Measurements from ENCODE around the gene RPAIN.

The RPAIN gene, protein sequence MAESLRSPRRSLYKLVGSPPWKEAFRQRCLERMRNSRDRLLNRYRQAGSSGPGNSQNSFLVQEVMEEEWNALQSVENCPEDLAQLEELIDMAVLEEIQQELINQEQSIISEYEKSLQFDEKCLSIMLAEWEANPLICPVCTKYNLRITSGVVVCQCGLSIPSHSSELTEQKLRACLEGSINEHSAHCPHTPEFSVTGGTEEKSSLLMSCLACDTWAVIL

DNA sequence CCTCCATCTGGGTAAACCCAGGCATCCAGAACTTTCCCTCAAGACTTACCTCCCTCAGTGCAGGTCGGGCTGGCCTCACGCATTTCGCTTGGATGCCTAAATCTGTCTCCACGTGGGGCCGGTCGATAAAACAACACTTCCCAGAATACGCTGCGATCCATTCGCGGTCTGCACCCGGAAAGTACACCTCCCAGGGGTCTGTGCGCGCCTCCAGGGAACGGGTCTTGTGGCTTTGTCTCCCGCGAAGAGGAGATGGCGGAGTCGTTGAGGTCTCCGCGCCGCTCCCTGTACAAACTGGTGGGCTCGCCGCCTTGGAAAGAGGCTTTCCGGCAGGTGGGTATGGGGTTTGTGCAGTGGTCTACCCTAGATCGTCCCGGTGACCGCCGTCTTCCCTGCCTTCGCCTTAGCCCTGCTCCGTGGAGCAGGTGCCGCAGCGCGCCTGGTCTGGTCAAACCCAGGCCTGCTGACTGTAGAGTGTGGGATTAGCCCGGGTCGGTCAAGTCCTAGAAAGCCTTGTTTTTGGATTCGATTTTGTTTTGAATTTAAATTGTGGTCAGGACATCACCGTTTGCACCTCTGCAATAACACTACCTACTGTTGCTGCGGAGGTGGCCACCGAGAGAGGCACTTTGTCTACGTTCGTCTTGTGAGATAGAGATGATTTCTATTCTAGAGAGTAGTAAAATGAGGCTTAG, at the start of gene RPAIN:
RPAIN (plus strand) TSS at position 224 of the 695 bp plus-strand sequence; CDS start at position 253, 29 bp downstream.
- no peak for FAIRE-seq
- DNase-seq (ENCODE audit: low spot score) = peak; percentile 80

DNA sequence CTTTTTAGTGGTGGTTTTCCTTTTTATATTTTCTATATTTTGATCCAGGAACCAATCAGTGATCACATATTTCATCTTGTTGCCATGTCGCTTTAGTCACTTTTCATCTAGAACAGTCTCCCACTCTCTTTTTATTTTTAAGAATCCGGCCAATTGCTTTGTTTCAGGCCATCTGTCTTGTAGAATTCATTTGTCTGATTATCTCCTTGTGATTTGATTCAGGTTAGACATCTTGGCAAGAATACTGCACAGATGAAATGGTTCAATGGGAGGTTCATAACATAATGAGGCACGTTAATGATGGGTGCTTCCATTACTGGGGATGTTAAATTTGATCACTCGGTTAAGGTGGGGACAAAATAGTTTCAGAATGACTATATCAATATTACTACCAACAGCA, 49.6 kb upstream of the RPAIN start:
- FAIRE-seq = no peak
- DNase-seq (ENCODE audit: low spot score) = no peak

DNA sequence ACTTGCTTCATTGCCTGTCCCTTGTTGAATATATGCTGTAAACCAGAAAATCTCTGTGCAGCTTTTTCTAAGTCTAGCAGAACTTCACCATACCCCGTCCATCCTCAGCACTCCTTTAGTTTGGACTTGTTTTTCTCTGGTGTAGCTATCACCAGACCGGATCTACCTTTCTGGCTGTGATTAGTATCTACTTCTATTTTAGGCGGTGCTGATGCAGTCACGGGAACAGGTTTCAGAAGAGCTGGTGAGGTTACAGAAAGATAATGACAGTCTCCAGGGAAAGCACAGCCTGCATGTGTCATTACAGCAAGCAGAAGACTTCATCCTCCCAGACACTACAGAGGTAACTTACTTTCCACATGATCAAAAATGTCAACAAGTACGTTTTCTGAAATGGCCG, 46.9 kb upstream of the RPAIN start:
- FAIRE-seq = no peak
- no peak for DNase-seq (ENCODE audit: low spot score)

DNA sequence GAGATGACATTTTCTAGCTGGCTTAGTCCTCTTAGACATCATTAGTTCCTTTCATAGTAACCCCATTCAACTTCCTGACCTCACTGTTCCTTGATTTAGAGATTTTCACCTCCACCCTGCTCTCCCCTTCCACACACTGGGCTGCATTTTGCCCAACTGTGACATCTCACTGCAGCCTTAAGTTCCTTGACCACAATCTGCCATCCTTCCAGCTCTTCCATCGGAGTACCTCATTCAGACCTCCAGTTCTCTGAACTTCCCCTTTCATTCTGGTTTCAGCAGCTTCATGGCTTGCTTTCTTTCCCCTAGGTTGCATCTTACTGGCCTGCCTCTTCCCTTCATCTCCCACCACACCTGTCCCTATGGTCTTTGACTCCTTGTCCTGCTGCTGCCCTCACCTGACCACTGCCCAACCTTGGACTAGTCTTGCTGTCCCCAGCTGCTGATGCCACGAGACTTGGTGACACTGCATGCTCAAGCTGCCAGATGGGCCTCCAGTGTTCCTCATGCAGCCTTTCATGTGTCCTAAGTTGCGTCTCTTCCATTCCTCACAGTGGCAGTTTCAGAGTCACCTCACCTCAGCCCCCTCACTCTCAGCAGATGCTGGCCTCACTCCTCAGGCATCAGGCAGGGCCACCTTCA, 41.3 kb upstream of the RPAIN start:
- no peak for FAIRE-seq
- no peak for DNase-seq (ENCODE audit: low spot score)

DNA sequence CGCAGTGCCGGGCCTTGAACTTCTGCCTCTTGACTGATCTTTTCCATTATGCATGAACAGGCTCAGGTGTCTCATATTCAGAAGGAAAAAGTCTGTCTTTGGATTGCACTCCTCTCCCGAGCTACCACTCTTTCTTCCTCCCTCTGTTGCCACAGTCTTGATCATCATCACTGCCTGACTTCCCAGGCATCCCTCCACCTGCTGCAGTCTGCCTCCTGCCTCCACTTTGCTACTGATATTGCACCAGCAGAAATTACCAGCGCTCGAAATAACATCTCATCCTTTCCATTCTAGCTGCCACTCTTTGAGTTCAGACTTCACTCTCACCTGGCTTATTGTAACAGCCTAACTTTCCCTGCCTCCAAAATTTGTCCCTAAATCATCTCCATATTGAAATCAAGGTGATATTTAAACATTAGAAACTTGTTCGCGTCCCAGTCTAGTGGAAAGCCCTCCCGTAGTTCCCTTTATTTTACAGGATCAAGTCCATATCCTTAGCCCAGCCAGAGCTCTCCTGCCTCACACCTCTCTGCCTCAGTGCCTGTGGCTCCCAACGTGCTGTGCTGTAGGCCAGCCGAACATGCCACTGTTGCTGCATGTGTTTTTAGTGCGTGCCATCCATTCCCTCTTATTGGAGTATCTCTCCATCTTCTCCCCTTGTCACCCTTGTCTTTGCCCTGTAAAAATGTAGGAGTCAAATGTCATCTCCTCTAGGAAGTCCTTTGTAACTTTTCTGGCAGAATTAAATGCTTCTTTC, 40.5 kb upstream of the RPAIN start:
- no peak for DNase-seq (ENCODE audit: low spot score)
- no peak for FAIRE-seq

DNA sequence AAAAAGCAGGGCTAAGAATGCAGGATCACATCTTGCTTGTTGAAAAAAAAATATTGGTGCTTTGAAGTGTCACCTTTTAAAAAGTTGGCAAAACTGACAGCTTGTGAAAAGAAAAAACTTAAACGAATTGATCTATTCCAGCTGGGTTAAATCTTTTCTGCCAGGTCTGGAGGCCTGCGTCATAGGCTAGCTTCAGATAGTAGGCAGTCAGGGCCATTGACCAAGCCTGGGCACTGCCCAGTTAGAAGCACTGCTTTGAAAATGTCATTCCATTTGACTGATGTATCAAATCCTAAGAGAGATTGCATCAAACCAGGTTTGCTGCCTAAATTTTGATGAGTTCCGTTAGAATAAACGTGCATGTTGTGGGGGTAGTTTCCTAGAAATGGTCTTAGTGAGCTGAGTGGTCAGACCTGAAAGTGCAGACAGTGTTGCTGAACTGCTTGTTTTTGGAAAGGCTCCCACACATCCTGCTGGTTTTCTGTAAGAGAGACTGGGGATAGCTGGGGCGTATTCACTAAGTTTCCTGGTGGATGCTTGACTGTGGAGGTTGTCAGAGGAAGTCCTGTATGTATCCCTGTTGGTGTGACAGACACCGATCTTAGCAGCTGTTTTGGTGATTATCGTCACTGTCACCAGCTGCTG, 39.4 kb upstream of the RPAIN start:
- DNase-seq (ENCODE audit: low spot score) (no peak), FAIRE-seq (no peak)

DNA sequence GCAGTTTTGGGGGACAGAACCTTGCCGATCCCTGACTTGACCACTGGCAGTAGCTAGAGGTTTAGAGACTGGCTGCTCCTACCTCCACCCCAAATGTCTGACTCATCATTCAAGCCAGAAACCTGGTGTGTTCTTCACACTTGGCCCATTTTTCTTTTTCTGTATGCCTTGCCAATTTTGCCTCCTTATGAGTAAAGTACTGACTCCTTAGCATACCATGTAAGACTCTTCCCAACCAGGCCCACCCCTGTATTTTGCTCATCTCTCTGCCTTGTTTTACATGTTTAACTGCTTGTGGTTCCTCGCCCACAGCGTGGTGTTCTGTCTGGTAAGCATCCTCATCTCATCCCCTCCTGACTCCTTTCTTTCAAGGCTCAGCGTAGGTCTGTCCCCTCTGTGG, 38.4 kb upstream of the RPAIN start:
- FAIRE-seq = no peak
- no peak for DNase-seq (ENCODE audit: low spot score)

DNA sequence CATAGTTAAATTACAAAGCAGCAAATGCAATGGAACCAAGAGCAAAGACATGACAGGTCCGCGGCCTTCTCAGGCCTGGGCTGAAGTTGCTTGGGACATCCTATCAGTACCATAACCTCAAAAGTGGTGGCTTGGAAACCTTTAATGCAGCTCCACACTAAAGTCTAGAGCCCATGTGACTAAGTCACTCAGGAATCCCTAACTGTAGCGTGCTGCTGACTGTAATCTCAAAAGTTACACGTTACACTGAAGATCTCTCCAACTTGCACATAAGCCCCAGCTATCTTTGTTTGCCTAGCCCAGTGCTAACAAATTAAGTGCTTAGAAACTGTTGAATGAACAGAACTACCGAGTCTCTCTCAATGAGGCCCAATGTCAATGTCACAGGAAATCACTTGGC, 28.3 kb upstream of the RPAIN start:
- DNase-seq (ENCODE audit: low spot score) (no peak), FAIRE-seq (no peak)

DNA sequence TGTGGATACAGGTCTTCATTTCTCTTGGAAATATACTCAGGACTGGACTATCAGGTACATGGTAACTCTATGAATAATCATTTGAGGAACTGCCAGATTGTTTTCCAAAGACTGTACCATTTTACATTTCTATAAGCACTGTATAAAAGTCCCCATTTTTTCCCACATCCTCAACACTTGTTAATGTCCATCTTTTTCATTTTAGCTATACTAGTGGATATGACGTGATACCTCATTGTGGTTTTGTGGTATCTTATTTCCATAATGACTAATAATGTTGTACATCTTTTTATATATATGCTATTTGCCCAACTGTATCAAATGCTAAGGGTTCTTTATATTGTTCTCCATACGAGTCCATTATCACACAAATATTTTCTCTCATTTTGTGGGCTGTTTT, 23.4 kb upstream of the RPAIN start:
- no peak for DNase-seq (ENCODE audit: low spot score)
- no peak for FAIRE-seq

DNA sequence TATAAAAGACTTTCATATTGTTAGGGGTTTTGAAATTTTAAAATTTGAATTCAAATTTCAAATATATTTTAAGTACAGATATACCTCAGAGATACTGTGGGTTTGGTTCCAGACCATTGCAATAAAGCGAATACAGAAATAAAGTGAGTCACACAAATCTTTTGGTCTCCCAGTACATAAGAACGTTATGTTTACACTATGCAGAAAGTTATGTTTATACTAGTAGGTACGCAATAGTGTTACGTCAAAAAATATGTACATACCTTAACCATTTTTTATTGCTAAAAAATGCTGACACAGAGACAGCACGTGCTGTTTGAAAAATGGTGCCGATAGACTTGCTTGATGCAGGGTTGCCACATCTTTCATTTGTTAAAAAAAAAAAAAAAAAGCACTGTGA, 20.2 kb upstream of the RPAIN start:
- no peak for FAIRE-seq
- DNase-seq (ENCODE audit: low spot score) = no peak

DNA sequence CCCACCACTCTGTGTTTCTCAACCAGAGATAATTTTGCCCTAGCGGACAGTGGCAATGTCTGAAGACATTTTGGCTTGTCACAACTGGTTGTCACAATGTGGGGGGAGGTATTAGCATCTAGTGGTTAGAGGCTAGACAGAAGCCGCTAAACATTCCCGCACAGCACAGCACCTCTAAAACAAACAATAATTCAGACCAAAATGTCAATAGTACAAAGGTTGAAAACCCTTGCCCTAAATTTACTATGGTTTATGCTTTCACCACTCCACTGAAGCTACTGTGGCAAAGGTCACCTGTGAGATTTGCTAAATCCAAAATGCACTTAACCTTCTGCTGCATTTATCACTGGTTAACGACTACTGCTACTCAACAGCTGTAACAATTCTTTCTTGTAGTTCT, 14.6 kb upstream of the RPAIN start:
- DNase-seq (ENCODE audit: low spot score) (no peak), FAIRE-seq (no peak)

DNA sequence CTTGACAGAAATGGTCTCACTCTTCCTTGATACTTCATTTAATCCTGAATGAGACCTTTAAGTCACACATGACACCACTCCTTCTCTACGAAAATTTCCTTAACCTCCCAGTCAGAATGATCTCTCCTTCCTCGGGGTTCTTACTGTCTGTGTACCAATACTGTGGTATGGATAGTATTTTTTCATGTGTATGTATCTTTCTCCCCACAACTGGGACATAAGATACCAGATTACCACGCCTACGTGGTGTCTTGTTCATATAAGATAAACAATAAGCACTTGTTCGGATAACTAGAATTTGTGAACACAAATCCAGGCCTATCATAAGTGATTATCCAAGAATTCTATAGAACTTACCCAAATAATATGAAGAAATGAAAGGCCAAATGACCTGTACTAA, 11.8 kb upstream of the RPAIN start:
- no peak for FAIRE-seq

DNA sequence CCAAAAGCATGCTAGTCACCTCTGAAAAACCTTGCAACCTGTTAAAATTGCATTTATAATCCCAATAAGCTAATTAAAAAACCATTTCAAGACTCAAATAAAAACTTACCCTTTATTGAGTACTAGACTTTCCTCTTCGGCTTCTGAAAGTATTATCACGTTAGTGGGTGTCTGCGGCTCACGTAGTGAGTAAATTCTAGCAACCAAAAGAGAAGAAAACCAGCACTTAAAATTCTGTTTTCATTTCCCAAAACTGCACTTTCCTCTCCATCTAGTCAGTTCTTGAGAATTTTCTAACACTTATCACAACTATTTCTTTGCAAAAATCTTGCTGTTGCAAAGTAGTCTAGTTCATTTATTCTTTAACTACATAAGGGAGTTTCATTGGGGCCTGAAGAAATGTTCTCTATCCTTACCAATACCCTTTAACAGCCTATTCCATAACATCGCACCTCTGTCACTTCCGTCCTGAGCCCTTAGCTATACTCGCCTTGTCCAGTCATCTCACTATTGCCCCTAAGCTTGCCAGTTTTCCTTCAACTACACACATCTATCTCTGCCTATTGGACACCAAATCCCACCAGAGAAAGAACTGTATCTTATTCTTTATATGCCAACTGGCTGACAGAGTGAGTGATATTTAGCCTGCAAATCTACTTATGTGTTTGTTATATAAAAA, 9.2 kb upstream of the RPAIN start:
- no peak for DNase-seq (ENCODE audit: low spot score)
- FAIRE-seq = no peak

More for the DNA sequence above, 11.8 kb upstream of the RPAIN start:
- no peak for DNase-seq (ENCODE audit: low spot score)

DNA sequence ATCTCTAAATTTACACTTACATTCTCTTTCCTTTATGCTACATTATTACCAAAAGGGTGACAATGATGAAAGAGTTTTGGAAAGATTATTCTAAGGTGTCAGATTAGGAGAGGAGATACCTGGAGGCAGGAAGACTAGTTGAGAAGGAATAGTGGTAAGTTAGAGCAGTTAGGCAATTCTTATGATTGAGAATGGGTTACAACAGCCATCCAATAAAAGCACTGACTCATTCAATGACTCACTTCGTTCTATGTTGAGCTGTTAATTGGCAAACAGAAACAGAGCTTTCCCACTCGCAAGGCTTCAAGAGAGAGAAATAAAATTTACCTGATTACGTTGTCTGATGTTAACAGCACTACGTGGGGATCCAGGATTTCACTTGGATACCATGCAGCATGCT, 6.3 kb upstream of the RPAIN start:
- no peak for FAIRE-seq
- peak; percentile 21 for DNase-seq (ENCODE audit: low spot score)

DNA sequence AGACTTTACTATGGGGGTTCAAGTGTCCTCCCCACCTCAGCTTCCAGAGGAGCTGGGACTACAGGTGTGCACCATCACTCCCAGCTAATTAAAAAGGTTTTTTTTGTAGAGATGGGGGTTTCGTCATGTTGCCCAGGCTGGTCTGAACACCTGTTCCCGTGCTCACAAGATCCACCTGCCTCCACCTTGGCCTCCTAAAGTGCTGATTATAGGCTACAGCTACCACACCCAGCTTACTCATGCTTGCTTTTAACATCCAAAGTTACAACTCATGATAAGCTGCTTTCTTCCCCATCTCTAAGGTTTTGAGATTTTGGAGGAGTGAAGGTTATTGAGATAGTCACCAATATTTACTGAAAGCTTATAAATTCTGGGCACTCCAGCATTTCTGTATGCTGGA, 3.1 kb upstream of the RPAIN start:
- FAIRE-seq = no peak
- no peak for DNase-seq (ENCODE audit: low spot score)

DNA sequence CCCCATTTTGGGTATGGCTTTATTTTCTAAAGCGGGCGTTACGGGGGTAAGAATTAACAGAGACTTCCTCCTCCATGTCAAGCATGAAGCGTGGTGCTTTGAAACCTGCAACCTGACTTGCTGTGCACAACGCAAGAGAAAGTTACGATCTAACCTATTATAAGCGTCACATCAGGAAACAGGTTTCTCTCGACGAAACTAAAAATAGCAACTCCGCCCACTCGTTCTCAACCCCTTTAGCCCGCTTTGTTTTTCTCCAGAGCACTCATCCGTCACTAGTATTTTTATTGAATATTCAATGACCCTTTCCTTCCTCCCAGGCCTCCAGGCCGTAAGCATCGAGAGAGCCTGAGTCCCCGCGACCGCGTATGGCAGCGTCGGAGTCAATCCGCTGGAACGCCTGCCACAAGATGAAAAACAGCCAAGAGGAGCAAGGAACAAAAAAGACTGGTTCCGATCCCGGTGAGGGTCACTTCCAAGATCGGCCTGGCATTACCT, 1.1 kb upstream of the RPAIN start:
- DNase-seq (ENCODE audit: low spot score) = no peak
- FAIRE-seq = no peak

DNA sequence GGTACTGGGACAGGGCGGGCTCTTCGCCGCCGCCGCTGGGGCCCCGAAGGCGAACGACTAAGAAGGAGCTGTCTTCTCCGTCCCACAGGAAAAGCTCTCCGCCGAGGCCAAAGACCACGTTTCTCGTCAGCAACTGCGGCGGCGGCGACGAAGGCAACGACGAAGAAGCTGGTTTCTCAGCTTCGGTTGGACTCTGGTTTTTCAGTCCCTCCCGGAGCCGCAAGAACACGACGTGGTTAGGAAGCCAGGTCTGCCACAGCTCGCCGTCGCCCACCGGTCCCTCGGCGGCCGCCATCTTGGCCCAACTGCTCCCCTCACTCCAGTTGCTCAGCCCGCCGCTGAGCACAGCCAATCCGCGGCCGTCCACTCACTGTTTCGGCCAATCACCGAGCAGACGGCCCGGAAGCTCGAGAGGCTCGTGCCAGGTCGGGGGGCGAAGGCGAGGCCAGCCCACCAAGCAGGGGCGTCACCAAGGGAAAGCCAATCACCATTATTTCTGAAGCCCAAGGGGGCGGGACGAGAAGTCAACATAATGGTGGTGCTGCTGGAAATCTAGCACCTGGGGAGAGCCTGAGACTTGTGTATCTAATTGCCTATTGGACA, 525 bp upstream of the RPAIN start, which contains the start of gene NUP88:
NUP88 (minus strand) TSS at position 307 of the 603 bp plus-strand sequence; CDS start at position 295, 12 bp downstream.
- DNase-seq (ENCODE audit: low spot score) (peak; percentile 95), FAIRE-seq (no peak)

DNA sequence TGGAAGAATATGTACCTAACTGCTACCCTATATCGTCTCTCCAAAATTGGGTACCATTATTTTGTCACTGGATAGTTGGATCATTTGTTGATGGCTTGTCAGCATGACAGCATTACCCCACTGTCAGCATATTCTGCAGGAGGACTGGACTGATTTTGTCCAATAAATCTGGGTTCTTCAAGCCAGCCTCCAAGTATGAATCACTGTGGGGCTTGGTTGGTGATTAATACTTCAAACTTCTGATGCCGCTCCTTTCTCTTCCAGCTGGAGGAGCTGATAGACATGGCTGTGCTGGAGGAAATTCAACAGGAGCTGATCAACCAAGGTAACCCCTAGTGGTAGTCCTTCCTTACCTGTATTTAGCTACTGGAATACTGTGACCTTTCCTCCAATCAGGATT, 2.5 kb downstream of the RPAIN start:
- peak; percentile 14 for DNase-seq (ENCODE audit: low spot score)
- FAIRE-seq = no peak

DNA sequence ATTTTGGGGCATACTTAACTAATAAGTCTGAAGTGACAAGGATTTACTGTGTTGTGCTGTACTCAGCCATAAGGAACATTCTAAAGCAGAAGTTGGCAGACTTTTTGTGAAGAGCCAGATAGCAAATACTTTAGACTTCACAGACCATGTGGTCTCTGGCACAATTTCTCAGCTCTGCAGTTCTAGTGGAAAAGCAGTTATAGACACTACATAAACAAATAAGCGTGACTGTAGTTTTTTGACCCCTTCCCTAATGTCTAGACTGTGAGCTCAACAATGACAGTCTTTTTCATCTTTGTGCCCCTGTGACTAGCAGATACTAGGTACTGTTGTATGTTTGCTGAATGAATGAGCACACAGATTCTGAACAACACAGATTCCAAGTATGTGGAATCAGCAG, 4.9 kb downstream of the RPAIN start:
- no peak for FAIRE-seq
- DNase-seq (ENCODE audit: low spot score) = no peak

DNA sequence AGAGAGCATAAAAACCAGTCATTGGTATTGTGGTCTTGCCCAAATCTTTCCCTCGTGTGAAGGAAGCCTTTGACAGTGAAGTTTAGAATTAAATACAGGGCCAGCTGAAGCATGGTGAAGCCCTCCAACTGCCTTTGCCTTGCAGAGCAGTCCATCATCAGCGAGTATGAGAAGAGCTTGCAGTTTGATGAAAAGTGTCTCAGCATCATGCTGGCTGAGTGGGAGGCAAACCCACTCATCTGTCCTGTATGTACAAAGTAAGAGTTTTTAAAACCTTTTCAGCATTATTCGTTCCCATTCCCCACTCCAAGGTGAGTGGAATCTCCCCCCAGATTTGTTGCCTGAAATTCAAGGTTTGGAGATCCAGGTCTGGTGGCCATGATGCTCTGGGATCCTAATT, 5.8 kb downstream of the RPAIN start:
- DNase-seq (ENCODE audit: low spot score) (no peak), FAIRE-seq (no peak)

All from urothelium cell line (cell line).